A673 (cell line): ENCODE data around the gene MFN2. TPM values are rescaled to one million over a fixed set of nuclear protein-coding genes. Genes with fewer than 3 reads are reported as not detected.

ENCODE experiments used
- BruUV-seq: library from RNA; stranded (reverse); fragments of 400-500 nt; replicated peaks from 2 replicates; lab custom pipeline; 2021; lab: Mats Ljungman, UMichigan
- CTCF ChIA-PET: fragments of 300-600 bp; sonication (Branson Sonifier 250); formaldehyde crosslinking; loops from one replicate; lab custom pipeline; 2022; ENCODE audit warnings: antibody characterized with exemption; lab: Charles Lee
- POLR2A ChIA-PET: fragments of 300-600 bp; sonication (Branson Sonifier 250); formaldehyde crosslinking; loops from one replicate; lab custom pipeline; 2022; ENCODE audit warnings: antibody characterized with exemption; ENCODE audit not compliant: low non-redundant PET; lab: Charles Lee
- DNase-seq: peaks from one replicate; pipeline ENCODE4 v3.0.0-alpha.2; 2015; ENCODE audit warnings: low spot score
- H3K27ac ChIP-seq: fragments of 200-600 bp; sonication (generic); 2 replicates; pipeline ENCODE4 v1.5.1; 2016; ENCODE audit warnings: mixed run types, low read depth, mild to moderate bottlenecking, mixed read lengths, antibody characterized with exemption, low read length; ENCODE audit not compliant: poor library complexity, severe bottlenecking
- H3K27me3 ChIP-seq: fragments of 200-600 bp; sonication (generic); replicated peaks from 2 replicates; pipeline ENCODE4 v1.6.1; 2017; ENCODE audit warnings: mixed run types, low read depth, mild to moderate bottlenecking, mixed read lengths, antibody characterized with exemption, low read length; ENCODE audit not compliant: insufficient read depth, poor library complexity
- H3K36me3 ChIP-seq: fragments of 200-600 bp; sonication (generic); 2 replicates; pipeline ENCODE4 v1.6.1; 2016; ENCODE audit warnings: mixed run types, mild to moderate bottlenecking, mixed read lengths, antibody characterized with exemption, low read length; ENCODE audit not compliant: insufficient read depth, poor library complexity, severe bottlenecking
- H3K4me1 ChIP-seq: fragments of 200-600 bp; sonication (generic); 2 replicates; pipeline ENCODE4 v1.6.1; 2017; ENCODE audit warnings: mixed run types, mild to moderate bottlenecking, mixed read lengths, antibody characterized with exemption, low read length; ENCODE audit not compliant: insufficient read depth, poor library complexity, severe bottlenecking
- H3K4me3 ChIP-seq: fragments of 200-600 bp; sonication (generic); 2 replicates; pipeline ENCODE4 v1.5.1; 2016; ENCODE audit warnings: low read depth, mixed run types, mild to moderate bottlenecking, mixed read lengths, low read length; ENCODE audit not compliant: poor library complexity, severe bottlenecking
- H3K9me3 ChIP-seq: fragments of 200-600 bp; sonication (generic); 2 replicates; pipeline ENCODE4 v1.6.1; 2016; ENCODE audit warnings: mixed run types, low read depth, mild to moderate bottlenecking, mixed read lengths, antibody characterized with exemption, low read length; ENCODE audit not compliant: poor library complexity, severe bottlenecking
- CTCF ChIP-seq: fragments of 300-800, 200-600 bp; sonication (generic); conservative IDR thresholded peaks from 2 replicates; pipeline ENCODE4 v1.5.1; 2017; ENCODE audit warnings: low read depth, mild to moderate bottlenecking, antibody characterized with exemption, low read length, moderate library complexity, mixed read lengths
- EZH2 ChIP-seq: fragments of 200-600 bp; sonication (generic); IDR thresholded peaks from 2 replicates; pipeline ENCODE4 v1.6.1; 2017; ENCODE audit warnings: borderline replicate concordance, low read depth, mild to moderate bottlenecking, mixed read lengths, antibody characterized with exemption, low read length; ENCODE audit not compliant: poor library complexity, severe bottlenecking
- intact Hi-C: fragments of 100-400 bp; cut with micrococcal nuclease; formaldehyde crosslinking; loops from one replicate; pipeline ENCODE4 v1.10.0; 2022; ENCODE audit not compliant: unreplicated experiment
- total RNA-seq: library from RNA; stranded (reverse); gene quantifications from 2 replicates; pipeline ENCODE4 v1.2.3, GENCODE V29; 2021

Gene MFN2
- total RNA-seq, 1 experiment from 2014 or later: 160 TPM

- Histone ChIP-seq H3K4me3 (peak overlapping the region; percentile 92), H3K27ac (peak overlapping the region; percentile 96), H3K4me1 (peaks cover 24% of the 10 kb centered on the region), H3K36me3 (peaks cover 31% of the 10 kb centered on the region), H3K9me3 (no peaks in the 10 kb centered on the region), H3K27me3 (no peaks in the 10 kb centered on the region)
- DNase-seq: peak; percentile 21
- TF ChIP-seq EZH2: no peak
- TF ChIP-seq CTCF: no peak
- no TSS peak for BruUV-seq
- intact Hi-C loops: no loop called here
- CTCF ChIA-PET: no interaction called here
- POLR2A ChIA-PET: interaction anchor here (0.5 to 0.6 kb wide), 2 partner anchors 71 to 301 kb away, joined by 5 to 14 read pairs; no protein-coding TSS in a partner anchor
Measured at GRCh38 chr1:11979028-11979850, 1.0 kb upstream of the MFN2 start.

- H3K27ac ChIP-seq: peak overlapping the region; percentile 96
- intact Hi-C loops: no loop called here
- H3K4me1 ChIP-seq: peaks cover 37% of the 10 kb centered on the region
- peak overlapping the region; percentile 92 for H3K4me3 ChIP-seq
- POLR2A ChIA-PET: interaction anchor here (0.6 kb wide), 1 partner anchor 16 kb away, joined by 14 read pairs; no protein-coding TSS in a partner anchor
- no peak for DNase-seq
- H3K27me3 ChIP-seq: no peaks in the 10 kb centered on the region
- no peaks in the 10 kb centered on the region for H3K9me3 ChIP-seq
- TSS peak; percentile 37 for BruUV-seq
- H3K36me3 ChIP-seq: peaks cover 26% of the 10 kb centered on the region
- CTCF ChIA-PET: no interaction called here
- TF ChIP-seq EZH2: no peak
- TF ChIP-seq CTCF: no peak
Measured at GRCh38 chr1:11980676-11980972, 380 bp downstream of the MFN2 start.

- H3K4me1 ChIP-seq: peaks cover 45% of the 10 kb centered on the region
- CTCF ChIA-PET: no interaction called here
- POLR2A ChIA-PET: interaction anchor here (0.6 kb wide), 1 partner anchor 136 kb away, joined by 3 read pairs; no protein-coding TSS in a partner anchor
- no peaks in the 10 kb centered on the region for H3K27me3 ChIP-seq
- intact Hi-C loops: no loop called here
- no peaks in the 10 kb centered on the region for H3K9me3 ChIP-seq
- peak overlapping the region; percentile 92 for H3K4me3 ChIP-seq
- peaks cover 26% of the 10 kb centered on the region for H3K36me3 ChIP-seq
- no peak for DNase-seq
- H3K27ac ChIP-seq: peak overlapping the region; percentile 96
- TF ChIP-seq EZH2 (no peak), CTCF (no peak)
- no TSS peak for BruUV-seq
Measured at GRCh38 chr1:11981378-11982009, 1.2 kb downstream of the MFN2 start.
